RWPE1 (cell line): ENCODE results near the gene PROM1.

Experiments used
- CTCF ChIA-PET: fragments of 350-600 bp; sonication (Branson Sonifier 250); formaldehyde crosslinking; extraction: SDS; loops from one replicate; lab custom pipeline; 2021; lab: Yijun Ruan, JAX
- POLR2A ChIA-PET: fragments of 400-600 bp; formaldehyde crosslinking; extraction: SDS; loops from one replicate; lab custom pipeline; 2020; ENCODE audit warnings: antibody characterized with exemption; ENCODE audit not compliant: low non-redundant PET; lab: Yijun Ruan, JAX
- DNase-seq: peaks from one replicate; pipeline ENCODE4 v3.0.0; 2012; ENCODE audit warnings: low spot score
- H3K27ac ChIP-seq: fragments of 450-650 bp; 2 replicates; pipeline ENCODE4 v1.5.1; 2017
- CTCF ChIP-seq: fragments of 450-650 bp; conservative IDR thresholded peaks from 2 replicates; pipeline ENCODE4 v1.5.1; 2017; ENCODE audit warnings: low read depth, mild to moderate bottlenecking

Gene PROM1

GRCh38 chr4:16025268-16025667, 58.6 kb downstream of the PROM1 start:
- no peak overlapping the region for H3K27ac ChIP-seq
- TF ChIP-seq CTCF = no peak
- no peak for DNase-seq
- POLR2A ChIA-PET = no interaction called here
- CTCF ChIA-PET = no interaction called here

GRCh38 chr4:16023776-16024408, 59.9 kb downstream of the PROM1 start:
- POLR2A ChIA-PET = no interaction called here
- TF ChIP-seq CTCF = no peak
- CTCF ChIA-PET = interaction anchor here (0.7 kb wide), 1 partner anchor 1476 kb away, joined by 4 read pairs; no protein-coding TSS in a partner anchor

DNA sequence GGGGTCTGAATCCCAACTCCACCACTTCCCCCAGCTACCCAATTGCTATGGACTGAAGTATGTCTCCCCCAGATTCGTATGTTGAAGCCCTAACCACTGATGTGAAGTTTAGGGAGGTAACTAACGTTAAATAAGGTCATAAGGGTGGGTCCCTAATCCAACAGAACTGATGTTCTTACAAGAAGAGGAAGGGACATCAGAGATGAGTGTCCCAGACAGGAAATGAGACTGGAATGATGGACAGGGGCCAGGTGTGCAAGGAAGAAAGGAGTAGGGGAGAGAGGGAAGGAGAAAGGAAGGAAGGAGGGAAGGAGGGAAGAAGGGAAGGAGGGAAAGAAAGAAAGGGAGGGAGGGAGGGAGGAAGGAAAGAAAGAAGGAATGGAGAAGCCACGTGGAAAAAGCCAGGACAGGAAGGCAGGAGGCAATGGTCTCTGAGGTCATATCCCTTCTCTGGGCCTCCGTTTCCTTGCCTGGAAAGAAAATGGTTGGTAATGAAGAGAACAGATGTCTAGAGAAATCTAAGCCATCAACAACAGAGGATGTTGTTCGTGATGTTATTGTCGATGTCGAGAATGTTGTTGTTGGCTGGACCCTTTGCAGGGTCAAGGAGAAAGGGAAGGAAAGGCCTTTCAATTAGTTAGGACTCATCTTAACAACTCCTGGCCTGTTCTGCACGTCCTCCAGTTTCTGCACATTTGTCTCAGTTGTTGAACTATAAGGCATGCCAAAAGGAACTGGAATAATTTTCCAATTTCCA, 61.8 kb downstream of the PROM1 start:
- POLR2A ChIA-PET = no interaction called here
- H3K27ac ChIP-seq = no peak overlapping the region
- CTCF ChIA-PET = no interaction called here
- DNase-seq = no peak
- TF ChIP-seq CTCF = no peak

More at GRCh38 chr4:16023776-16024408, 59.9 kb downstream of the PROM1 start:
- DNase-seq = peak; percentile 49
- no peak overlapping the region for H3K27ac ChIP-seq

DNA sequence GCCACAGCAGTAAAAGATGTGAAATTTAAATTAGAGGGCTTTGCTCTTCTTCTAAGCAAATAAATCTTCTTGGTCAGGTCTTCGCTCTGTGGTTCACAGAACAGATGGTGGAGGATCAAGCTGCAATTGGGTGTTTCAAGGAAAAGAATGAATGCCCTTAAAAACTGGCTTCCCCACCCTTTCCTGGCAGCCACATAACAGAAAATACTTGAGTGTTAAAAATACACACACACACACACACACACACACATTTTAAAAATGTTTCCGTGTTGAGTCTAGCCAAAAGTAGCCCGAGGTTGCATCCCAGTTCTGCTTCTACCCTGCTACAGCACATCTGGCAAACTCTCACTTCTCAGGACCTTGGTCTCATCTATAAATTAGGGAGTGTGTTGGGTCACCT, 64.2 kb downstream of the PROM1 start:
- DNase-seq = no peak
- POLR2A ChIA-PET = no interaction called here
- TF ChIP-seq CTCF = no peak
- CTCF ChIA-PET = no interaction called here
- H3K27ac ChIP-seq = no peak overlapping the region

- CTCF ChIA-PET = no interaction called here
- H3K27ac ChIP-seq = no peak overlapping the region
- POLR2A ChIA-PET = no interaction called here
- TF ChIP-seq CTCF = no peak
- DNase-seq = no peak
Observed at GRCh38 chr4:16018841-16019240, 65.0 kb downstream of the PROM1 start.

DNA sequence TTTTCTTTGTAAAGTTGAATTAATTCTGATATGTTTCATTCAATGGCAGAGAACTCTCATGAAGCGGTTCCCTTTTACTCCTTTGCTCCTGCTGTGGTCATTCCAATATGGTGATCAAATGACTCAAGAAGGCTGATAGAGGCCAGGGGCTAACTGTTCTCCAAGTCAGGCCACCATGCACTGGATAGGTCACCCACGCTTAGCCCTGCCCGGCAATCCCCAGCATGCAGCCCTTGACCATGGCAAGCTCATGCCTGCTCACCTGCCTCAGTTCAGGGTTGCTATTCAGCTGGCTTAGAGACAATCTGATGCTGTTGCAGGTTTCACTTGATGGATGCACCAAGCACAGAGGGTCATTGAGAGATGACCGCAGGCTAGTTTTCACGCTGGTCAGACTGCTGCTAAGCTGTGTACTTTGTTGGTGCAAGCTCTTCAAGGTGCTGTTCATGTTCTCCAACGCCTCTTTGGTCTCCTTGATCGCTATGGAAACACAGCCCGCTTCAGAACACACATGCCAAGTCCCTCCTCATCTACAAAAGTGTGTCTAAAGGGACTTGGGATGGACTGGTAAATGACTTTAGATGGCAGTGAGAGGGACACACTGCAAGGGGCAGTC, 65.7 kb downstream of the PROM1 start:
- CTCF ChIA-PET = interaction anchor here (0.5 kb wide), 1 partner anchor 35 kb away, joined by 3 read pairs; no protein-coding TSS in a partner anchor
- no peak for TF ChIP-seq CTCF

More for the DNA sequence above, 65.7 kb downstream of the PROM1 start:
- no peak overlapping the region for H3K27ac ChIP-seq
- DNase-seq = no peak
- POLR2A ChIA-PET = no interaction called here
